ENCODE data around the gene KCNAB1. TPM values are rescaled to one million over a fixed set of nuclear protein-coding genes. Genes with fewer than 3 reads are reported as not detected.

KCNAB1 gene
- total and polyA plus RNA-seq, 4 donors = 0.16 to 2.4 (median 0.72) TPM

- Histone ChIP-seq H3K27me3 (ENCODE audit: control insufficient read depth in 3 of 3, insufficient read depth in 3 of 3, low read length in 2 of 3) (no peaks in the 10 kb centered on the region), H3K36me3 (ENCODE audit: control insufficient read depth in 4 of 4, insufficient read depth in 4 of 4, low read length in 4 of 4) (no peaks in the 10 kb centered on the region), H3K4me3 (no peak overlapping the region), H3K9ac (ENCODE audit: insufficient read depth in 1 of 2, low read length in 2 of 2) (no peak overlapping the region), H3K27ac (ENCODE audit: low read depth in 1 of 2, low read length in 1 of 2) (no peak overlapping the region), H3K4me1 (ENCODE audit: control insufficient read depth in 5 of 5, insufficient read depth in 5 of 5, low read length in 5 of 5) (peaks cover 0 to 5% (median 0%) of the 10 kb centered on the region in 5 donors), H3K9me3 (ENCODE audit: control insufficient read depth in 4 of 4, insufficient read depth in 3 of 4, low read length in 3 of 4) (no peaks in the 10 kb centered on the region)
- ATAC-seq (ENCODE audit: insufficient read depth, low FRiP score) = no peak
- no peak for DNase-seq
- no peak for TF ChIP-seq CTCF (IDR thresholded peaks at IDR 0.05; ENCODE audit: control extremely low read depth, extremely low read depth)
- 83 to 95% methylated on average over 5 of the region's 5 CpGs for WGBS, 2 donors
These were observed 233.2 kb downstream of the KCNAB1 start for GRCh38 chr3:156353563-156353962.

DNA sequence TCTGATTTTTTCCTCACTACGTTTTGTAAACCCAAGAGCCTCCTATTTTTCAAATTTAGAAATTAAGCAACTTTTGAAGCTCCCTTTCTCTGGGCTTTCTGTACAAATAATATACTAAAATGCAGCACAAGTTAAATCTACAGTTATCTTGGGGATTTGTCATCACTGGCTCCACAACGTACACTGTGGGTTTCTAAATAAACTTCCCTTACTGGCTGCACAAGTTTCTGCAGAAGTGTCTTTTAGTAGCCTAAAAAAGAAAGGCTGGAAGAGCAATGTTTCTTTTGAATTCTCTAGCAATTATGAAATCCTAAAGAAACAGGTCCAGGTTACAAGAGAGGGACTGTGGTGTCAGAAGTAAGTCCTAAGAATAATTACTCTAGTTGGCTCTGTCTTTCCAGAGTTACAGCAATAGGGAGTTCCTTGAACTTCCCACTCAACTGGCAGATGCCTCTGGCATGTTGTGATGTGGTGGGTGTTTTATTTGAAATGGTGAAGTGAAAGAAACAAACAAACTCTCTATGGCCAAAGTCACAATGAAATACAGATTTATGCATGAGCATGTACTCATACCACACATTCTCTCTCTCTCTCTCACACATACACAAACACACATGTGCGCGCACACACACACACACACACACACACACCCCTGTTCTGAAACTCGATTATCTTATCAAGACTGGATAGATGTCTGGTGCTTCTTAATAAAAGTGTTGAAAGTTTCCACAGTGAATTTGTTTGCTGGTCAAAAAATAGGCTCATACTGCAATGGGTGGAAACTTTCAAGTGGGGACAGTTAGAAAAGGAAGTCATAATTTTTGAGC, 236.4 kb downstream of the KCNAB1 start:
- no peak for ATAC-seq (ENCODE audit: insufficient read depth, low FRiP score)
- H3K27me3 ChIP-seq (ENCODE audit: control insufficient read depth in 3 of 3, insufficient read depth in 3 of 3, low read length in 2 of 3) = no peaks in the 10 kb centered on the region
- H3K9ac ChIP-seq (ENCODE audit: insufficient read depth in 1 of 2, low read length in 2 of 2) = no peak overlapping the region
- no peak for TF ChIP-seq CTCF (IDR thresholded peaks at IDR 0.05; ENCODE audit: control extremely low read depth, extremely low read depth)
- H3K4me3 ChIP-seq = no peak overlapping the region
- 59 to 66% methylated on average over 5 of the region's 5 CpGs for WGBS, 2 donors
- no peak for DNase-seq
- H3K4me1 ChIP-seq (ENCODE audit: control insufficient read depth in 5 of 5, insufficient read depth in 5 of 5, low read length in 5 of 5) = peaks cover 0 to 5% (median 0%) of the 10 kb centered on the region in 5 donors
- no peaks in the 10 kb centered on the region for H3K9me3 ChIP-seq (ENCODE audit: control insufficient read depth in 4 of 4, insufficient read depth in 3 of 4, low read length in 3 of 4)
- H3K27ac ChIP-seq (ENCODE audit: low read depth in 1 of 2, low read length in 1 of 2) = no peak overlapping the region
- H3K36me3 ChIP-seq (ENCODE audit: control insufficient read depth in 4 of 4, insufficient read depth in 4 of 4, low read length in 4 of 4) = no peaks in the 10 kb centered on the region

GRCh38 chr3:156358232-156358631, 237.9 kb downstream of the KCNAB1 start:
- no peak overlapping the region for H3K4me3 ChIP-seq
- H3K9ac ChIP-seq (ENCODE audit: insufficient read depth in 1 of 2, low read length in 2 of 2) = no peak overlapping the region
- peaks cover 0 to 5% (median 0%) of the 10 kb centered on the region in 5 donors for H3K4me1 ChIP-seq (ENCODE audit: control insufficient read depth in 5 of 5, insufficient read depth in 5 of 5, low read length in 5 of 5)
- no peaks in the 10 kb centered on the region for H3K9me3 ChIP-seq (ENCODE audit: control insufficient read depth in 4 of 4, insufficient read depth in 3 of 4, low read length in 3 of 4)
- no peak for TF ChIP-seq CTCF (IDR thresholded peaks at IDR 0.05; ENCODE audit: control extremely low read depth, extremely low read depth)
- H3K27ac ChIP-seq (ENCODE audit: low read depth in 1 of 2, low read length in 1 of 2) = no peak overlapping the region
- no peaks in the 10 kb centered on the region for H3K36me3 ChIP-seq (ENCODE audit: control insufficient read depth in 4 of 4, insufficient read depth in 4 of 4, low read length in 4 of 4)
- DNase-seq = no peak
- no peak for ATAC-seq (ENCODE audit: insufficient read depth, low FRiP score)
- 81 to 91% methylated on average over 2 of the region's 2 CpGs for WGBS, 2 donors
- H3K27me3 ChIP-seq (ENCODE audit: control insufficient read depth in 3 of 3, insufficient read depth in 3 of 3, low read length in 2 of 3) = no peaks in the 10 kb centered on the region
